A549 (cell line): Measurements from ENCODE around the gene ESYT3. TPM values are rescaled to one million over a fixed set of nuclear protein-coding genes. Genes with fewer than 3 reads are reported as not detected.

ENCODE experiments used
- ATAC-seq, 2 experiments: fragments of 200-7000 bp in 1 of 2; fragments of >200 bp in 1 of 2; cut with Nextera tagmentation in 1 of 2; cut with Tn5 transposase in 1 of 2; 3 replicates each; pipeline versions ENCODE4 v1.8.0 to v1.9.1; 2018 to 2020; ENCODE audit warnings: mild to moderate bottlenecking in 1 of 2, moderate library complexity in 1 of 2
- CTCF ChIA-PET: fragments of 300-600 bp; sonication (Branson Sonifier 250); formaldehyde crosslinking; extraction: SDS; loops from one replicate; lab custom pipeline; 2021; ENCODE audit warnings: antibody characterized with exemption, inconsistent platforms; lab: Yijun Ruan, JAX
- POLR2A ChIA-PET: fragments of 350-600 bp; formaldehyde crosslinking; extraction: SDS; loops from one replicate; lab custom pipeline; 2021; ENCODE audit warnings: antibody characterized with exemption, inconsistent platforms; lab: Yijun Ruan, JAX
- DNase-seq, 2 experiments: peaks; one replicate each; pipeline versions ENCODE4 v3.0.0 to v3.0.0-alpha.2; 2011 to 2016; ENCODE audit warnings: low read depth in 1 of 2, low spot score in 1 of 2
- FAIRE-seq: peaks from 2 replicates; lab custom pipeline; 2011; peaks lifted over from hg19 to GRCh38; lab: Jason Lieb, UNC
- H3K27ac ChIP-seq, 2 experiments: fragments of >200 bp; sonication (Bioruptor Twin); formaldehyde crosslinking; 3 replicates each; pipeline ENCODE4 v1.5.1; 2016 to 2017
- H3K4me1 ChIP-seq: fragments of >200 bp; sonication (Bioruptor Twin); formaldehyde crosslinking; 3 replicates; pipeline ENCODE4 v1.6.1; 2016
- H3K4me2 ChIP-seq: fragments of >200 bp; sonication (Bioruptor Twin); formaldehyde crosslinking; 3 replicates; pipeline ENCODE4 v1.6.1; 2016
- H3K4me3 ChIP-seq: fragments of >200 bp; sonication (Bioruptor Twin); formaldehyde crosslinking; 3 replicates; pipeline ENCODE4 v1.5.1; 2016
- H3K9me3 ChIP-seq: fragments of >200 bp; sonication (Bioruptor Twin); formaldehyde crosslinking; 3 replicates; pipeline ENCODE4 v1.6.1; 2016
- ATOH8 ChIP-seq: fragments of 250-450 bp; sonication (Bioruptor Pico); IDR thresholded peaks from 2 replicates; pipeline ENCODE4 v1.5.0; 2020; ENCODE audit warnings: low read depth, mild to moderate bottlenecking, moderate library complexity
- BCL3 ChIP-seq: fragments of >200 bp; sonication (Bioruptor Twin); formaldehyde crosslinking; IDR thresholded peaks from 3 replicates; pipeline ENCODE4 v1.6.1; 2016
- CBX8 ChIP-seq: fragments of 200-600 bp; sonication (generic); IDR thresholded peaks from 2 replicates; pipeline ENCODE4 v1.6.1; 2016
- EHF ChIP-seq: fragments of 250-450 bp; sonication (Bioruptor Pico); IDR thresholded peaks from 2 replicates; pipeline ENCODE4 v1.5.0; 2020; ENCODE audit warnings: mild to moderate bottlenecking
- EP300 ChIP-seq, 2 experiments: fragments of >200 bp; sonication (Bioruptor Twin); formaldehyde crosslinking; IDR thresholded peaks; 2 replicates in 1 of 2; 3 replicates in 1 of 2; pipeline ENCODE4 v1.6.1; 2016 to 2017
- FOSB ChIP-seq: fragments of 250-450 bp; sonication (Bioruptor Pico); IDR thresholded peaks from 2 replicates; pipeline ENCODE4 v1.5.0; 2020; ENCODE audit warnings: mild to moderate bottlenecking, moderate library complexity
- FOXS1 ChIP-seq: fragments of 250-450 bp; sonication (Bioruptor Pico); IDR thresholded peaks from 2 replicates; pipeline ENCODE4 v1.5.0; 2020; ENCODE audit warnings: mild to moderate bottlenecking, moderate library complexity
- GATA3 ChIP-seq: IDR thresholded peaks from 2 replicates; pipeline ENCODE4 v1.6.1; 2012; ENCODE audit warnings: borderline replicate concordance
- HDAC2 ChIP-seq: fragments of 200-600 bp; sonication (generic); IDR thresholded peaks from 2 replicates; pipeline ENCODE4 v1.6.1; 2016
- HEYL ChIP-seq: fragments of 250-450 bp; sonication (Bioruptor Pico); IDR thresholded peaks from 2 replicates; pipeline ENCODE4 v1.8.0; 2021; ENCODE audit warnings: mild to moderate bottlenecking, moderate library complexity
- HOXA7 ChIP-seq: fragments of 250-450 bp; sonication (Bioruptor Pico); IDR thresholded peaks from 2 replicates; pipeline ENCODE4 v1.5.0; 2020; ENCODE audit warnings: mild to moderate bottlenecking, moderate library complexity
- HOXB13 ChIP-seq: fragments of 250-450 bp; sonication (Bioruptor Pico); IDR thresholded peaks from 2 replicates; pipeline ENCODE4 v1.5.0; 2020; ENCODE audit warnings: low read depth, mild to moderate bottlenecking, moderate library complexity
- JUN ChIP-seq, 2 experiments: fragments of >200 bp; sonication (Bioruptor Twin); formaldehyde crosslinking; IDR thresholded peaks; 2 replicates in 1 of 2; 3 replicates in 1 of 2; pipeline ENCODE4 v1.6.1; 2016 to 2017
- KDM5A ChIP-seq: fragments of 200-600 bp; sonication (generic); IDR thresholded peaks from 2 replicates; pipeline ENCODE4 v1.6.1; 2016; ENCODE audit warnings: antibody characterized with exemption, mild to moderate bottlenecking
- MAFK ChIP-seq: fragments of 450-650 bp; IDR thresholded peaks from 2 replicates; pipeline ENCODE4 v1.6.1; 2014; ENCODE audit not compliant: partially characterized antibody
- MAZ ChIP-seq: fragments of 150-350 bp; IDR thresholded peaks from 2 replicates; pipeline ENCODE4 v1.6.1; 2014; ENCODE audit warnings: antibody characterized with exemption, low read depth, low read length, borderline replicate concordance
- MYC ChIP-seq: IDR thresholded peaks from 2 replicates; pipeline ENCODE4 v1.6.1; 2012; ENCODE audit warnings: mild to moderate bottlenecking, inconsistent platforms, low read length, improper control_type of control experiment, borderline replicate concordance
- NFE2L2 ChIP-seq: fragments of 150-350 bp; conservative IDR thresholded peaks from 2 replicates; pipeline ENCODE4 v1.6.1; 2014; ENCODE audit warnings: low read length
- NPAS2 ChIP-seq: fragments of 250-450 bp; sonication (Bioruptor Pico); IDR thresholded peaks from 2 replicates; pipeline ENCODE4 v1.8.0; 2022; ENCODE audit warnings: mild to moderate bottlenecking, moderate library complexity, borderline replicate concordance
- NR3C1 ChIP-seq: fragments of >200 bp; sonication (Bioruptor Twin); formaldehyde crosslinking; IDR thresholded peaks from 3 replicates; pipeline ENCODE4 v1.6.1; 2017
- TFCP2L1 ChIP-seq: fragments of 250-450 bp; sonication (Bioruptor Pico); IDR thresholded peaks from 2 replicates; pipeline ENCODE4 v1.5.0; 2021; ENCODE audit warnings: mild to moderate bottlenecking
- TP53 ChIP-seq: fragments of 250-450 bp; sonication (Bioruptor Pico); IDR thresholded peaks from 2 replicates; pipeline ENCODE4 v1.5.0; 2021; ENCODE audit warnings: mild to moderate bottlenecking, moderate library complexity
- ZC3H11A ChIP-seq: fragments of 450-650 bp; IDR thresholded peaks from 2 replicates; pipeline ENCODE4 v1.6.1; 2014; ENCODE audit warnings: antibody characterized with exemption, mild to moderate bottlenecking
- ZFP36 ChIP-seq: fragments of 450-650 bp; IDR thresholded peaks from 2 replicates; pipeline ENCODE4 v1.6.1; 2014; ENCODE audit warnings: borderline replicate concordance; ENCODE audit not compliant: partially characterized antibody
- WGBS: methylation state at CpG from one replicate; pipeline ENCODE4 v1.1.6; 2017; ENCODE audit errors: missing lambda C conversion rate; 5-methylcytosine and 5-hydroxymethylcytosine counted together
- polyA plus RNA-seq, 4 experiments: library from polyadenylated mRNA; depleted of rRNA in 3 of 4; stranded (reverse); fragments of >200 nt; fragmentation: RNase III in 1 of 4; extraction: RNeasy Plus Mini Kit Qiagen cat#74134 plus additional on column Dnase treatment in 1 of 4; gene quantifications; 2 replicates in 3 of 4; 3 replicates in 1 of 4; pipeline ENCODE4 v1.2.3, GENCODE V29; 2011 to 2017

Gene ESYT3
- polyA plus RNA-seq, 2 of the 4 experiments (the other 2 are of a cell fraction): 0.92 to 1.7 TPM

GRCh38 chr3:138440121-138440521 lies 5.7 kb downstream of the ESYT3 start:
- H3K4me2 ChIP-seq: no peak overlapping the region
- H3K27ac ChIP-seq: peak overlapping the region in 1 of 2 experiments; percentile 28; a peak in 1 of 6 replicates
- H3K4me1 ChIP-seq: peaks cover 29% of the 10 kb centered on the region
- 87% methylated on average over 7 of the region's 7 CpGs for WGBS
- DNase-seq (no peak), FAIRE-seq (no peak), ATAC-seq (no peak)
- H3K9me3 ChIP-seq: no peaks in the 10 kb centered on the region
- POLR2A ChIA-PET: no interaction called here
- TF ChIP-seq ZFP36 (no peak), HEYL (CRISPR knock-in tag) (no peak), EP300 (IDR thresholded peaks at IDR 0.05) (no peak), NR3C1 (no peak), HOXA7 (no peak), MAZ (no peak), NFE2L2 (no peak), FOSB (CRISPR knock-in tag) (no peak), TP53 (CRISPR knock-in tag) (no peak)
- TF ChIP-seq, all 56 proteins: peak for 0
- CTCF ChIA-PET: interaction anchor here (1.1 to 3.1 kb wide), 3 partner anchors 22 to 108 kb away, joined by 3 to 18 read pairs (median 4); no protein-coding TSS in a partner anchor
- H3K4me3 ChIP-seq: no peak overlapping the region

- FAIRE-seq (no peak), ATAC-seq (no peak), DNase-seq (no peak)
- TF ChIP-seq HOXB13 (CRISPR knock-in tag) (no peak), NPAS2 (CRISPR knock-in tag) (no peak), BCL3 (no peak), ATOH8 (CRISPR knock-in tag) (no peak), TP53 (CRISPR knock-in tag) (no peak), TFCP2L1 (CRISPR knock-in tag) (no peak), MYC (no peak), EP300 (IDR thresholded peaks at IDR 0.05) (no peak), CBX8 (no peak), GATA3 (no peak), HDAC2 (no peak), MAFK (no peak), NFE2L2 (no peak), EHF (CRISPR knock-in tag) (no peak), JUN (IDR thresholded peaks at IDR 0.05) (no peak)
- Histone ChIP-seq H3K4me2 (no peak overlapping the region; the same call in 2 of the 3 replicates), H3K4me1 (peaks cover 28% of the 10 kb centered on the region), H3K9me3 (no peaks in the 10 kb centered on the region), H3K27ac (peak overlapping the region in 1 of 2 experiments; percentile 85; a peak in 4 of 6 replicates), H3K4me3 (no peak overlapping the region)
- 78% methylated on average over 2 of the region's 3 CpGs for WGBS
- CTCF ChIA-PET: interaction anchor here (1.8 to 3.1 kb wide), 2 partner anchors 23 to 32 kb away, joined by 4 to 18 read pairs; no protein-coding TSS in a partner anchor
- POLR2A ChIA-PET: no interaction called here
Observed at GRCh38 chr3:138440596-138440995, 6.2 kb downstream of the ESYT3 start.

GRCh38 chr3:138441256-138441655 lies 6.8 kb downstream of the ESYT3 start:
- ChIA-PET POLR2A (no interaction called here), CTCF (interaction anchor here (0.8 to 1.8 kb wide), 2 partner anchors 15 to 32 kb away, joined by 3 to 4 read pairs; no protein-coding TSS in a partner anchor)
- ATAC-seq (no peak), DNase-seq (no peak), FAIRE-seq (no peak)
- Histone ChIP-seq H3K9me3 (no peaks in the 10 kb centered on the region), H3K4me3 (no peak overlapping the region), H3K4me2 (peak overlapping the region; percentile 78), H3K27ac (peak overlapping the region; percentile 58 to 85), H3K4me1 (peaks cover 28% of the 10 kb centered on the region)
- TF ChIP-seq MYC (no peak), KDM5A (no peak), ZC3H11A (no peak), FOXS1 (CRISPR knock-in tag) (no peak)
- 88% methylated on average over 1 of the region's 2 CpGs for WGBS
